CD14-positive monocyte (primary cell): ENCODE data around the gene CGNL1. TPM values are rescaled to one million over a fixed set of nuclear protein-coding genes. Genes with fewer than 3 reads are reported as not detected.

Experiments
- DNase-seq, 3 donors: peaks; one replicate each; pipeline ENCODE4 v3.0.0-alpha.2; 2011 to 2022
- H2AFZ ChIP-seq: 2 replicates; pipeline ENCODE4 v1.6.0; 2012; ENCODE audit warnings: mild to moderate bottlenecking, low read depth, low read length, inconsistent platforms; ENCODE audit not compliant: insufficient read depth, poor library complexity, severe bottlenecking
- H3K27ac ChIP-seq, 2 donors: 1 replicate in 1 of 2; 2 replicates in 1 of 2; pipeline ENCODE4 v1.5.1; 2012 to 2013; ENCODE audit warnings: low read length in 2 of 2, control low read depth in 1 of 2, inconsistent platforms in 1 of 2, low read depth in 1 of 2, mild to moderate bottlenecking in 1 of 2
- H3K27me3 ChIP-seq, 2 donors: one replicate each; pipeline versions ENCODE4 v1.6.0 to v1.6.1; 2011 to 2013; ENCODE audit warnings: low read length in 2 of 2; ENCODE audit not compliant: control insufficient read depth in 2 of 2, insufficient read depth in 2 of 2
- H3K36me3 ChIP-seq, 2 donors: replicated peaks in 1 of 2; 1 replicate in 1 of 2; 2 replicates in 1 of 2; pipeline versions ENCODE4 v1.5.1 to v1.6.1; 2012 to 2013; ENCODE audit warnings: low read length in 2 of 2, control low read depth in 1 of 2, inconsistent platforms in 1 of 2, mild to moderate bottlenecking in 1 of 2; ENCODE audit not compliant: insufficient read depth in 2 of 2, control insufficient read depth in 1 of 2
- H3K4me1 ChIP-seq, 2 donors: 1 replicate in 1 of 2; 2 replicates in 1 of 2; pipeline versions ENCODE4 v1.5.1 to v1.6.1; 2012 to 2013; ENCODE audit warnings: low read length in 2 of 2, control low read depth in 1 of 2, inconsistent platforms in 1 of 2, mild to moderate bottlenecking in 1 of 2, moderate library complexity in 1 of 2; ENCODE audit not compliant: insufficient read depth in 2 of 2, control insufficient read depth in 1 of 2
- H3K4me2 ChIP-seq: replicated peaks from 2 replicates; pipeline ENCODE3; 2012; ENCODE audit warnings: low read length, moderate library complexity, mild to moderate bottlenecking; ENCODE audit not compliant: poor library complexity, severe bottlenecking; ENCODE audit errors: extremely low read depth
- H3K4me3 ChIP-seq, 3 experiments: fragments of 200-600 bp in 1 of 3; sonication (generic) in 1 of 3; replicated peaks in 1 of 3; 1 replicate in 2 of 3; 2 replicates in 1 of 3; pipeline ENCODE4 v1.5.1; 2011 to 2013; ENCODE audit warnings: low read length in 3 of 3, mild to moderate bottlenecking in 3 of 3, control low read depth in 2 of 3, low read depth in 2 of 3, inconsistent platforms in 1 of 3, moderate library complexity in 1 of 3
- H3K79me2 ChIP-seq: 2 replicates; pipeline ENCODE4 v1.6.0; 2012; ENCODE audit warnings: mild to moderate bottlenecking, control low read depth, inconsistent platforms, low read length, moderate library complexity; ENCODE audit not compliant: insufficient read depth
- H3K9ac ChIP-seq: 2 replicates; pipeline ENCODE4 v1.6.0; 2017; ENCODE audit warnings: low read length, mild to moderate bottlenecking; ENCODE audit not compliant: insufficient read depth, poor library complexity, severe bottlenecking
- H3K9me3 ChIP-seq, 2 donors: replicated peaks in 1 of 2; 1 replicate in 1 of 2; 2 replicates in 1 of 2; pipeline versions ENCODE4 v1.5.1 to v1.6.1; 2012 to 2013; ENCODE audit warnings: low read length in 2 of 2, control low read depth in 1 of 2; ENCODE audit not compliant: control insufficient read depth in 1 of 2, insufficient read depth in 1 of 2
- H4K20me1 ChIP-seq: 2 replicates; pipeline ENCODE4 v1.6.0; 2012; ENCODE audit warnings: mild to moderate bottlenecking, low read length, control low read depth, moderate library complexity; ENCODE audit not compliant: insufficient read depth
- H3K27ac Mint-ChIP-seq, 7 donors: one replicate each; pipeline ENCODE4 v1.8.0; 2020; ENCODE audit warnings: mild to moderate bottlenecking in 7 of 7, mixed read lengths in 7 of 7, moderate library complexity in 6 of 7, inconsistent platforms in 2 of 7
- H3K27me3 Mint-ChIP-seq, 3 donors: one replicate each; pipeline ENCODE4 v1.8.0; 2021 to 2022; ENCODE audit warnings: low read depth in 3 of 3, mild to moderate bottlenecking in 3 of 3, mixed read lengths in 3 of 3, moderate library complexity in 3 of 3, inconsistent platforms in 1 of 3
- H3K36me3 Mint-ChIP-seq, 2 donors: one replicate each; pipeline ENCODE4 v1.8.0; 2020; ENCODE audit warnings: mixed read lengths in 2 of 2, inconsistent platforms in 1 of 2, mild to moderate bottlenecking in 1 of 2
- H3K4me1 Mint-ChIP-seq: one replicate; pipeline ENCODE4 v1.8.0; 2020; ENCODE audit warnings: mild to moderate bottlenecking, mixed read lengths
- H3K4me3 Mint-ChIP-seq, 2 donors: one replicate each; pipeline ENCODE4 v1.8.0; 2020; ENCODE audit warnings: mild to moderate bottlenecking in 2 of 2, mixed read lengths in 2 of 2, moderate library complexity in 1 of 2
- H3K9me3 Mint-ChIP-seq, 7 donors: one replicate each; pipeline ENCODE4 v1.8.0; 2020 to 2022; ENCODE audit warnings: mixed read lengths in 7 of 7, mild to moderate bottlenecking in 6 of 7, moderate library complexity in 6 of 7, inconsistent platforms in 2 of 7
- CTCF ChIP-seq: fragments of 200-600 bp; IDR thresholded peaks from one replicate; pipeline ENCODE4 v1.8.0; 2022; ENCODE audit warnings: antibody characterized with exemption, mild to moderate bottlenecking
- WGBS: methylation state at CpG from one replicate; pipeline ENCODE4 v1.1.5; 2013; ENCODE audit warnings: missing lambda C conversion rate; ENCODE audit not compliant: insufficient coverage; 5-methylcytosine and 5-hydroxymethylcytosine counted together
- intact Hi-C, 2 donors: fragments of 100-400 bp; cut with micrococcal nuclease; formaldehyde crosslinking; loops; one replicate each; pipeline versions ENCODE4 v1.15.0 to v1.15.1; 2023
- polyA plus RNA-seq, 3 donors: library from polyadenylated mRNA; depleted of rRNA in 1 of 3; unstranded in 2 of 3; stranded (reverse) in 1 of 3; fragments of 300-500 nt in 2 of 3; fragments of >200 nt in 1 of 3; fragmentation: Illumina TruSeq in 2 of 3; gene quantifications; 1 replicate in 2 of 3; 2 replicates in 1 of 3; pipeline ENCODE4 v1.2.3, GENCODE V29; 2012 to 2021

CGNL1 gene
- polyA plus RNA-seq, 3 donors = not detected

- Mint-ChIP-seq H3K4me3 (no peak overlapping the region), H3K27me3 (peaks cover 0 to 3% (median 1%) of the 10 kb centered on the region in 3 donors), H3K9me3 (no peaks in the 10 kb centered on the region), H3K4me1 (peaks cover 10% of the 10 kb centered on the region), H3K27ac (no peak overlapping the region), H3K36me3 (no peaks in the 10 kb centered on the region)
- no peak for DNase-seq
- no peak overlapping the region for H2AFZ ChIP-seq
- no peaks in the 10 kb centered on the region for H3K9me3 ChIP-seq
- intact Hi-C loops = no loop called here
- no peak overlapping the region for H3K27ac ChIP-seq
- H4K20me1 ChIP-seq = no peaks in the 10 kb centered on the region
- H3K27me3 ChIP-seq = no peaks in the 10 kb centered on the region
- no peak overlapping the region for H3K9ac ChIP-seq
- no peak overlapping the region for H3K4me3 ChIP-seq
- 97% methylated on average over 6 of the region's 6 CpGs for WGBS
- TF ChIP-seq CTCF = no peak
- H3K4me2 ChIP-seq = no peak overlapping the region
- no peaks in the 10 kb centered on the region for H3K36me3 ChIP-seq
- H3K79me2 ChIP-seq = no peaks in the 10 kb centered on the region
- peaks cover 3 to 5% of the 10 kb centered on the region in 2 donors for H3K4me1 ChIP-seq
These were observed 61.9 kb downstream of the CGNL1 start for GRCh38 chr15:57438166-57438565.

GRCh38 chr15:57439128-57440027 lies 63.1 kb downstream of the CGNL1 start:
- H3K9ac ChIP-seq = no peak overlapping the region

More at GRCh38 chr15:57439128-57440027, 63.1 kb downstream of the CGNL1 start:
- H3K4me1 ChIP-seq = peaks cover 3 to 5% of the 10 kb centered on the region in 2 donors
- no peaks in the 10 kb centered on the region for H3K9me3 ChIP-seq
- Mint-ChIP-seq H3K4me1 (peaks cover 10% of the 10 kb centered on the region), H3K9me3 (no peaks in the 10 kb centered on the region), H3K4me3 (no peak overlapping the region), H3K27ac (no peak overlapping the region), H3K36me3 (no peaks in the 10 kb centered on the region), H3K27me3 (peaks cover 0 to 3% (median 1%) of the 10 kb centered on the region in 3 donors)
- DNase-seq = no peak
- no peaks in the 10 kb centered on the region for H3K79me2 ChIP-seq
- TF ChIP-seq CTCF = no peak
- no peaks in the 10 kb centered on the region for H3K36me3 ChIP-seq
- H3K4me2 ChIP-seq = no peak overlapping the region
- intact Hi-C loops = no loop called here
- WGBS = 98% methylated on average over 23 of the region's 26 CpGs
- H3K4me3 ChIP-seq = no peak overlapping the region
- H2AFZ ChIP-seq = no peak overlapping the region
- no peak overlapping the region for H3K27ac ChIP-seq
- H3K27me3 ChIP-seq = no peaks in the 10 kb centered on the region
- H4K20me1 ChIP-seq = no peaks in the 10 kb centered on the region
